GM18867 (cell line): ENCODE measurements around the gene CATSPER2.
"Not testable (repeated sequence)": the region's sequence is repeated elsewhere in the genome, so short reads cannot be mapped to it uniquely, and the experiment has no call there.

Experiments used
- ATAC-seq: cut with Tn5 transposase; IDR thresholded peaks from one replicate; pipeline ENCODE4 v1.9.1; 2021; ENCODE audit warnings: mild to moderate bottlenecking, moderate library complexity; ENCODE audit not compliant: unreplicated experiment

Gene CATSPER2

DNA sequence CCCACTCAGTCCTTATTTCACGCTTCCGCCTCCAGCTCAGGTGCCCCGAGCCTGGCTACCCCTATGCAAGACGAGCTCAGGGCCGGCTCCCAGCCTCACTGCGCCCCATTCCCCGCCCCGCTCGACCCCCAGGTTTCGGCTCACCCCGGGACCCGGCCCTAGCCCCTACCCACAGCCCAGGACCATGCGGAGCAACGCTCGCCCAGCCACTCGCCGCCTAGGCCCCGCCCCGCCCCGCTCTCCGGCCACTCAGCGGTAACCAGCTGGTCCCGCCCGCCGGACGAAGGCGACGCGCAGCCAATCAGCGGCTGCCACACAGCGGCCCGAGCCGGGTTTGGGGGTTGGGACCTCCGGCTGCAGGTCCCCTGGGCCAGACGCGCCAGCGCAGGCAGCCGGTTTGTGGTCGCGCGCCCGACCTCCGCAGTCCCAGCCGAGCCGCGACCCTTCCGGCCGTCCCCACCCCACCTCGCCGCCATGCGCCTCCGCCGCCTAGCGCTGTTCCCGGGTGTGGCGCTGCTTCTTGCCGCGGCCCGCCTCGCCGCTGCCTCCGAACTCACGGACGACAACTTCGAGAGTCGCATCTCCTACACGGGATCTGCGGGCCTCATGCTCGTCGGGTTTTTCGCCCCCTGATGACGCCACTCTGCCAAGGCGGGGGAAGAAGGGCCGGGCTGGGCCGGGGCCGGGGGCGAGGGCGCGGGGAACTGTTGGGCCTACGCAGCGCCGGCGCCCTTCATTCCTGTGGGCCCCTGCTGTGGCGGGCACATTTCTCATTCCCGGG is at the start of gene CATSPER2:
Gene CATSPER2, minus strand, starts transcription at position 196 of the 781 bp plus-strand sequence. CDS start 783 bp downstream, outside the sequence.
- no peak for ATAC-seq

DNA sequence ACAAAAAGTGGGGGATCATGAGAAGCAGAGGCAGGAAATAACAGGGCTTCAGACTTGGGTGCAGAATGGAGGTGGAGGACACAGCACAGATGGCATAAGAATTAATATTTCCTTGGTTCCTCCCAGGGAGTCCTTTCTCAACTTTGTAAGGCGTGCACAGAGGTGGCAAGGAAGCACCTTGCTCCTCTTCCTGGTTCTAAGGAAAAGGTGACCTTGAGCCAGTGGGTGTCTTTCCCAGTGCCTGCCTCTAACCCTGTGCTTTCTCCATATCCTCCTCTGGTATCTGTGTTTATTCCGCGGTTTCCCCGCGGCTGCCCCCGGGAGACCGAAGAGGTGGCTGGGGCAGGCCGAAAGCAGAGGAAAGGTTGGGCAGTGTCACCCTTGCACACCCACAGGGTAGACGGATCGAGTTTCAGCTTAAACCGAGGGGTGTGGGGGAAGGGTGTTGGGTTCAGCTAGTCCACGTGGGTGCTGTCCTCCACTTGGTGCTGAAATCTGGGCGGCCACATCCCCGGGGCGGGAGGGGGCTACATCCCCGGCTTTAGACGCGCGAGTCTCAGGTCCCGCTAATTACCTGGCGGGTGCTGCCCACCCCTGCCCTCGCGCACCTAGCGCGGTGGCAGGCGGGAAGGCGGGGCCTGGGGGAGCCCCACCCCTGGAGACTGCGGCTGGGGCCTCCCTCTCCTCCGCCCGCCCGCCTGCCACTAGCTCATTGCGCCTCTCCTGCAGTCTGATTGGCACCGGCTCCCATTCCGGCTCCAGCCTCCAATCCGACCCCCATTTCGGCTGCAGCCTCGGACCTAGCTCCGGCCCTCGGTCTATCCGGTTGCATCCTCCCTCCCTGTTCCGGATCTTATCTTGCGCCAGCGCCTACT is 44.7 kb upstream of the CATSPER2 start, which contains the start of gene CKMT1A:
Gene CKMT1A, plus strand, starts transcription at position 712 of the 875 bp plus-strand sequence. CDS start 192 bp downstream, outside the sequence.
- not testable (repeated sequence) for ATAC-seq

DNA sequence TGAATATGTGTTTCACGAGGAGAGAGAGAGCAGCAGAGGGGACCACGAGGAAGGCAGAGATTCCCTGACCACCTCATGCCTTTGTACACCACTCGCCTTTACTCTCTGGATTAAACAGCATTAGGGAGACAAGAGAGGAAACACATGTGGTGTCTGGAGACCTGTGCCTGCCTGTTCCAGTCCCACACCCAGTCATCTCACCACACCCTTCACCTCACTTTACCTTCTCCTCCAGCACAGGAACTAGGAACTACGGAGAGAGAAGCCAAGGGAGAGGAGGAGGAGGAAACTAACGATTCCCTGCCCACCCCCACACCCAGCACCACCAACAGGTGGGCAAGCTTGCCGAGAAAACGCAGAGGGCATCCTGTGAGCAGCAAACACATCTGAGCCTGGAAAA is 44.0 kb upstream of the CATSPER2 start:
- not testable (repeated sequence) for ATAC-seq

DNA sequence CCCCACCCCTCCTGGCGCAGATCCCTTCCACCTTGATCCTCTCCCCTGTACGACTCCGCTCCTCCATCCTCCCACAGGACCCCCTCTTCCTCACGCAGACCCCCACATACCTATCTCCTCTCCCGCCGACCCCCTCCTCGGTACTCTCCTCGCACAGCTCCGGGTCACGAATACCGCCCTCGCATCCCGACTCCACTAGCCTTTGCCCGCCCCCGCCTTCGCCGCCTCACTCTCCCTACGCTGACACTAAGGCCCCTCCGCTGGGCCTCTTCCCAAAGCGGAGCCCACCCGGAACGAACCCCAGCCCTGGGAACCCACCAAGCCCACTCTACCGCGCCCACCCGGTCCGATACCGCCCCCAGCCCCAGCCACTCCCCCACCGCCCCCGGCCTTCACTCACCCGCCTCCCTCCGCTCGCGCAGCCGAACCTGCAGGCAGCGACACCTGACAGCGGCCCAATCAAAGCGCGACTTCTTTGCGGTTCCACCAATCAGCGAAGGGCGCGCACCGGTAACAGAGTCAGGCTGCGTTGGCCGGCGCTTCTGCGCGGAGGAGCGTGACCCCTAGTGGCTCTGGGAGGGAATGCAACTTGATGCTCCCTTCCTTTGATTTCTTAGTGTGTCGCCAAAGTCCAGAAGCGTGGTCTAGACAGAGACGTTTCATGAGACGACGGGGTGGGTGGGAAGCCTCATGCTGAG is 41.1 kb upstream of the CATSPER2 start:
- ATAC-seq, result peak; percentile 97

DNA sequence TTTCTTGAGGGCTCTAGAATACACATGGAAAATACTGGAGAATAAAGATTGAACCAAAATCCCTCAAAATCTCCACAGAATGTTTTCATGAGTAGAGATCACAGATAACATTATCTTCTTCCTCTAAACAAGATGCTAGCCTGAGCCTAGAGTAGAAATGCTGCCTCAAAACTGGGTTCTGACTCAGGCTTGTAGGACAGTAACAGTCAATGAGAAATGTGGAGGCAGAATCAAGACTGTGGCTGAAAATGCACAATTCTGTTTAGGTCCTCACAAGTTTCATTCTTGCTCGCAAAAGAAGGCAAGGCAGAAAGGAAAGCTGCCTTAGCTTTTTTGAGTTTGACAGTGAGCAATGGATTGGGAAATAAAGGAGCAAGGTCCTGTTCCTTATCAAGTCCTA is 25.5 kb upstream of the CATSPER2 start:
- ATAC-seq, result not testable (repeated sequence)

DNA sequence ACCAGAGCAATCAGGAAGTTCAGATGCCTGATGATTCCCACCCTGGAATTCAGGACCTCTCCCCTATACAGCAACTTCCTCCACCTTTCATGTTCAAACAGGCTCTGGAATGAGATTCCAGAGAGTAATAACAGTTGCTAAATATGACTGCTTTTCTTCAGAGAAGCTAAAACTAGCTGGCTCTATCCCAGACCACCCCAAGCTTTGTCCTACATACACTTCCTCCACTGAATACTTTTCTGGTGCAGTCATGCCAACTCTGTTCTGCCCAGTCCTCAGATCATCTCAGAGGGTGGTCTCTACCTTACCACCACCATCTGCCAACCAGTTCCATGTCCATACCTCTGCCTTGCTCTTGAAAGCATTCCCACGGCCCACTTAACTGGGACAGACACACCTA is 17.5 kb upstream of the CATSPER2 start:
- not testable (repeated sequence) for ATAC-seq

DNA sequence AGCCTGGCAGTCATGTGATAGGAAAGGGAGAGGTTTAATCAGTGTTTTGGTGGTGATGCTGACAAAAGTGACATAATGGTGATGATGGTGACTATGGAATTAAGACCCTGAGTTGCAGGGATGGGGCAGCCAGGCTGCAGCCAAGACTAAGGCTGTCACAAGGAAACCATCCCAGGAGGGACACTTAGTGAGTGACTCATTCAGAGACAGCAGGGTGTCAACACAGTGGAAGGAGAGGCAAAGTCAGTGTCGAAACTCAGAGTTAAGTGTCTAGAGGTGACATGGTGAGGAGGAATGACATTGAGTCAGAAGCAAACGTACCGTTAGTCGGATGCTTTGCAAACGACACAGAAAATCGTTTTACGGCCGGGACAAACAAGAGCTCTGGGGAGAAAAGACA is 14.7 kb upstream of the CATSPER2 start:
- not testable (repeated sequence) for ATAC-seq

DNA sequence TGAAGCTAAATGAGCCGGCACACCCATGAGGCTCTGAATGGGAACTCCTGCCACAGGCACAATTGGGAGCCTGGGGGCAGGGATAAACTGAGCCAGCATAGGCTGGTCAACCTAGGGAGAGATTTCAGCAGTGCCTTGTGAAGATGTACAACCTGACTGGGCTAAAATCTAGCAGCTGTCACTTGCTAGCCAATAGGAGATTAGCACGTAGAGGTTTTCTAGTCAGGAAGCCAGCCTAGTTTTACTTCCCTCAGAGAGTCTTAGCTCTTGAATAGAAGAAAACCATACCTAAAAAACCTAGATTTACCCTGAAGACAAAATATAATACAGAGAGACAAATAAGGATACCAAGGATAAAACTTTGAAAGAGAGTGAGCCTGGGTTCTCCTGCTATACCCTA is 13.6 kb upstream of the CATSPER2 start:
- not testable (repeated sequence) for ATAC-seq

DNA sequence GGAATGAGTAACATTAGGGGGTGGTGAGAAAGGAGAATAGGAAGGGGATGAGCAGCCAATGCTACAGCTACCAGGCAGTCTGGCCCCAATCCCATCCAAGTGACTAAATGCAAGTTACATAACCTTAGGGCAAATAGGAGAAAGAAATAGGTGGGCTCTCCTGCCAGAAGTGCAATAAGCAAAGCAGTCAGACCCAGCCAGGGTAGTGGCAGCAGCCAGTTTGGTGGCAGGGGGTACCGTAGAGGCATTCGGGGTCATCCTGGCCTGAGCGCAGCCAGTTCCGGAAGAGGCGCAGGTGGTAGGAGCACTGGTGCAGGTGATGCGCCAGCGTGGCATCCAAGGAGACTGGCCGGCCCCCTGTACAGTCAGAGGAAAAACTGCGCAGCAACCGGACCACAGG is 11.1 kb upstream of the CATSPER2 start:
- not testable (repeated sequence) for ATAC-seq

DNA sequence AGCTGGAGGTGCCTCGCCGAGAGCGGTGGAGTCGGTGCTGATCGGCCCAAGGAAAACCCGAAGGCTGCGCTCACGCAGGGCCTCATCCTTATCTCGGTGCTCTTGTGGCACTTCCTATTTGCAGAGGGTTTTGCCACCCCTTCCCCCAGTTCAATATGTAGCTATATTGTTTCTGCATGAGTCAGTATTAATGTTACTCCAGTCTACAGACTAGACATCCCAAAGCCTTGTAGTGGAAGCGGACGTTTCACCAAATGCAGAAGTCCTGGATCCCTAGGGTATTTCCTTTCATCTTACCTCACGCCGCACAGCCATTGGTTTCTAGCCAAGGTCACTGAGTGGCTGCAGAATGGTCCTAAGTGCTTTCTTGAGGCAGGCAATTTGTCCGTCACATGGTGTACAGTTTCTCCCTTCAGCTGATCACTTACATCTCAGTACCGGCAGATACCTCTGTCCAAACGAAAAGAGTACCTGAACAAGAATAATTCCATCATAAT is 834 bp upstream of the CATSPER2 start:
- ATAC-seq, result not testable (repeated sequence)

DNA sequence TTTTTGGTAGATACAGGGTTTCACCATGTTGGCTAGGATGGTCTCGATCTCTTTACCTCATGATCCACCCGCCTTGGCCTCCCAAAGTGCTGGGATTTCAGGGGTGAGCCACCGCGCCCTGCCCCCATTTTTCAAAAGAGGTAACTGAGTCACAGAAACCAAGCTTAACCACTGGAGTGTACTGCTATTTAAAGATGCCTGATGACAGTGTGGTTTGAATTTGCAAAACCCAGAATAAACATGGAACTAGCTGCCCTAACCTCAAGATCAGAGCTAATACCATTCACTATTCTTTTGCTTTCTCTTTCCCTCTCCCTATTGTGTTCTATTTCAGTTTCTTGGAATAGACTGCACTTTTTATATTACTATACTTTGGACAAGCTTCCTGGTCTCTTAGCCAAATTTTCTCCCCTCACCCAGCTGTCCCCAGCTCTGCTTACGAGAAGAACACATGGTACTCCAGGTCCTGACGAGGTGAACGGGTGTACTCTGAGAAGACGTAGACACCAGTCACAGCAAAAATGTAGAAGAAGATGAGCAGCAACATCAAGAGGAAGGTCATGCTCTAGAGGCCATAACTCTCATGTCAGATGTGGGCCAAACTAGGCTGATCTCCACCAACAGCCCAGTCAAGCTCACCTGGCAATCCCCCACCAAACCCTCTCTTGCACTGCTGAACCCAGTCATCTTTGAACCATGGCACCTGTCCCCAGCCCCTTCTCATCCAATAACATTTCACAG is 10.0 kb downstream of the CATSPER2 start:
- peak; percentile 82 for ATAC-seq

DNA sequence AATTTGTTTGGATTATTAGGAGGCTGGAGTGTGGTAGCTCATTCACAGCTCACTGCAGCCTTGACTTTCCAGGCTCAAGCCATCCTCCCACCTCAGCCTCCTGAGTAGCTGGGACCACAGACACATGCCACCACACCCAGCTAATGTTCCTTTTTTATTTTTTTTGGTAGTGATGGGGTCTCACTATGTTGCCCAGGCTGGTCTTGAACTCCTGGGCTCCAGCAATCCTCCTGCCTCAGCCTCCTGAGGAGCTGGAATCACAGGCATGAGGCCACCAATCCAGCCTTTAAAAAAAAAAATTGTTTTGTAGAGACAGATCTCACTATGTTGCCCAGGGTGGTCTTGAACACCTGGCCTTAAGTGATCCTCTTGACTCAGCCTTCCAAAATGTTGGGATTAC is 21.7 kb downstream of the CATSPER2 start:
- not testable (repeated sequence) for ATAC-seq

DNA sequence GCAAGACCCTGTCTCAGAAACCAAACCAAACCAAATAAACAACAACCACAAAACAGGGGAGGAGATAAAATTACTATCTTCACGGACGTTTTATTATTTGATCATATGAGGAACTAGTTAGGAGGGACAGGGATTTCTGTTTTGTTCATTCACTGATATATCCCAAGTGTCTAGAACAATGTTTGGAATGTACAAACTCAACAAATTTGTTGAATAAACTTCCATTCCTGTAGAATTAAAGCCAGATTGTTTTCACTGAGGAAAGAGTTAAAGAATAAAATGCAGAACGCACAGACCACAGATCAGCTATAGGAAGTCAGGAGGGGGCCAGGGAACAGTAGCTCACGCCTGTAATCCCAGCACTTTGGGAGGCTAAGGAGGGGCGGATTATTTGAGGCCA is 23.5 kb downstream of the CATSPER2 start:
- ATAC-seq, result no peak

DNA sequence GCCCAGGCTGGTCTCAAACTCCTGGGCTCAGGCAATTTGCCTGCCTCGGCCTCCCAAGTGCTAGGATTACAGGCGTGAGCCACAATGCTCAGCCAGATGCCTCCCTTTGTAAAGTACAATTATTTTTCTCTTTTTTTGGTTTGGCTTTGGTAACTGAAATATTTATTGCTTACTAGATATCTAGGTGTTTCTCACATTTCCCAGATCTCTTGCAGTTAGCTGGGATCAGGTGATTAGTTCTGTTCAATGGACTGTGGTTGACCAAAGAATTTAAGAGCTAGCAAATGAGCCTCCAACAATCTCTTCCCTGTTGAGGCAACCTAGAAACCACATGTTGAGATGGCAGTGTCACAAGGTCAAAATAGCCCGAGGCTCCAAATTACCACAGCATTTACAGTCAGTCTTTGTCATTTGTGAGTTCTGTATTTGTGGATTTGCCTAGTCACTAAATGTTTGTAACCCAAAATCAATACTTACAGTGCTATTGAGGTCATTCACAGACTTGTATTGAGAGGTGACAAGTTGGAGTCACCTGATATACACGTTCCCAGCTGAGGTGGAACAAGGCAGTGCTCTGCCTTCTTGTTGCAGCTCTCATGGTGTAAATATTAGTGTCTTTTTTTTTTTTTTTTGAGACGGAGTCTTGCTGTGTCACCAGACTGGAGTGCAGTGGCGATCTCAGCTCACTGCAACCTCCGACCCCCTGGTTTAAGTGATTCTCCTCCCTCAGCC is 26.4 kb downstream of the CATSPER2 start:
- not testable (repeated sequence) for ATAC-seq

DNA sequence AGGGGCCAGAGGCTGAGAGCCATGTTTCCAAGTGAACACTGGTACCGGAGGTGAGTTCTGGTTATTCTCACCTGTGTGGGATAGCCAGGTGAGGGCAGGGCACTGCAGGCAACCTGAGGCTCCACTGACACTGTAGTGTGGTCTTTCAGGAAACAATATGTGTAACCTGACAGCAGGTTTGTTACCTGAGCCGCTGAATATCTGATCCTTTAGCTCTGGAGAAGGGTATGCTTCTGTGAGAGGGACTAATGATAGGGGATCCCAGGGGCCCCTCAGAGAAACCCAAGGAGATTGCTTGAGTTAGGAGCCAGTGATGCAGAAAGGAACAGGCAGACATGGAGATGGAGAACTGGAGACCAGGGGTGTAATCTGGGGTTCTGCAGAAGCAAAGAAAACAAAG is 29.9 kb downstream of the CATSPER2 start, which contains the start of gene STRC:
Gene STRC, minus strand, starts transcription at position 101 of the 400 bp plus-strand sequence. Its CDS starts 78 bp downstream, at position 23.
- not testable (repeated sequence) for ATAC-seq

DNA sequence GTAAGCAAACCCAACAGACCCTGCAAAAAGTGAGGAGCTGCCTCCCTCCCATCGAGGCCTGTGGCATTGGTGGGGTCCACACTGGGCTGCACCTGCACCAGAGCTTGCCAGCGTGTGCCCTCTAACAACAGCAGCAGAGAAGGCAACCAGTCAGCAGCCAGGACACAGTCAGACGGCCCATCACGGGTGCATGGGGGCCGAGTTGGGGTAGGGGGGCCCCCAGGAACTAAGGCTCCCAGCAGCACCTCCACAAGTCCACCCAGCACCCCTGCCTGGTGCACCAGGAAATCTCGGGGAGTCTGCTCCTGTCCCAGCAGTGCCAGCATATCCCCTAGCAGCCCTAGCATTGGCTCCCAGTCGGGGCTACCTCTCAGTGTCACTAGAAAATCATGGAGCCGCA is 30.9 kb downstream of the CATSPER2 start:
- ATAC-seq, result not testable (repeated sequence)

DNA sequence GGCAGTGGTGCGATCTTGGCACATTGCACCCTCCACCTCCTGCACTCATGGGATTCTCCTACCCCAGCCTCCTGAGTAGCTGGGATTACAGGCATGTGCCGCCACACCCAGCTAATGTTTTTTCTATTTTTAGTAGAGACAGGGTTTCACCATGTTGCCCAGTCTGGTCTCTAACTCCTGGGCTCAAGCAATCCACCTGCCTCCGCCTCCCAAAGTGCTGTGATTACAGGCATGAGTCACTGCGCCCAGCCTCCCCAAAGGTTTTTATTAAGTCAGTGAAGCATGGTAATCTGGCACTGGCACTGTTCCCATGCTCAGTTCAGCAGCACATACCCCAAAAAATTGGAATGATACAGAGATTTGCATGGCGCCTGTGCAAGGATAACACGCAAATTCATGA is 46.4 kb downstream of the CATSPER2 start:
- ATAC-seq, result not testable (repeated sequence)

DNA sequence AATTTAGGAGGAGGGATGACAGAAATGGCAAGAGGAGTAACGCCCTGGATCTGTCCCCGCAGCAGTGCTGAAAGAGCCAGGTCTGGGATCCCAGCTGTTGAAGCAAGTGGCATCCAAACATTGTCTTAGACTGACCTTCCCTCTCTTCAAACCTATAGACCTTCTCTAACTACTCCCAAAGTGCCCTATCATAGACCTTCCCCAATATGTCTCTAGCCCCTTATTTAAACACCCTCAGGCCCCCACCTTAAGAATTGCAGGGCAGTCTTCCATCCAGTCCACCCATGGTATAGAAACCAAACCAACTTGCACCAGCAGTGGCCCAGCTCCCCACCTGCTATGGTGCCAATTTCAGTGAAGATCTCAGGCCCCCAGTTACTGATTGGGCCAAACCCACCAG is 48.4 kb downstream of the CATSPER2 start:
- ATAC-seq, result not testable (repeated sequence)

DNA sequence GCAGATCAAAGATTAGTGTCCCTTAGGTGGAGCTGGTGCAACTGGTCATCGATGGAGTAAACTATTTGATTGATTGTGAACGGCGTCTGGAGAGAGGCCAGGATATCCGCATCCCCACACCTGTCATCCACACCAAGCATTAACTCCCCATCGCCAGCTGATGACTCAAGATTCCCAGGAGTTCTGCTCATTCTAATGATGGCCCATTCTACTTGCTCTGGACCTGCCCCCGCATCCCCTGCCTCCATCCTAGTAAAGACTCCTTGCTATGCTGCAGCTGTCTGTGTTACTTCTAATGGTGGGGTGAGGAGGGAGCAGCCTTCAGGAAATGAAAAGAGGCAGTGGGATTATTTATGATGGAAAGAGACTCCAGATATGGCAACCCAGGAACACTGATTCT is 49.5 kb downstream of the CATSPER2 start:
- not testable (repeated sequence) for ATAC-seq
